RWPE2 (cell line): ENCODE data around the gene TMEM233.

Source experiments
- ATAC-seq: fragments of 200-7000 bp; cut with Tn5 transposase; 3 replicates; pipeline ENCODE4 v1.9.1; 2021; ENCODE audit warnings: low read depth
- DNase-seq: peaks from one replicate; pipeline ENCODE4 v3.0.0-alpha.2; 2020; ENCODE audit warnings: low spot score
- H3K27ac ChIP-seq: fragments of 450-650 bp; 2 replicates; pipeline ENCODE4 v1.5.1; 2017; ENCODE audit warnings: mild to moderate bottlenecking; ENCODE audit not compliant: poor library complexity, severe bottlenecking
- H3K27me3 ChIP-seq: fragments of 250-450 bp; sonication (Bioruptor Pico); 2 replicates; pipeline ENCODE4 v1.5.1; 2021; ENCODE audit warnings: mild to moderate bottlenecking, moderate library complexity; ENCODE audit not compliant: insufficient read depth, poor library complexity, severe bottlenecking
- H3K36me3 ChIP-seq: fragments of 250-450 bp; sonication (Bioruptor Pico); 2 replicates; pipeline ENCODE4 v1.5.1; 2020; ENCODE audit warnings: low read depth, mild to moderate bottlenecking, moderate library complexity
- H3K4me1 ChIP-seq: fragments of 250-450 bp; sonication (Bioruptor Pico); 2 replicates; pipeline ENCODE4 v1.5.1; 2021; ENCODE audit warnings: mild to moderate bottlenecking, moderate library complexity; ENCODE audit not compliant: insufficient read depth, poor library complexity, severe bottlenecking
- H3K4me3 ChIP-seq: fragments of 250-450 bp; sonication (Bioruptor Pico); 2 replicates; pipeline ENCODE4 v1.5.1; 2021; ENCODE audit warnings: mild to moderate bottlenecking, moderate library complexity; ENCODE audit not compliant: severe bottlenecking
- H3K9me3 ChIP-seq: fragments of 250-450 bp; sonication (Bioruptor Pico); 2 replicates; pipeline ENCODE4 v1.5.1; 2021; ENCODE audit warnings: mild to moderate bottlenecking, moderate library complexity; ENCODE audit not compliant: severe bottlenecking
- TF ChIP-seq, protein P1 (sequence below): fragments of 450-650 bp; IDR thresholded peaks from one replicate; pipeline ENCODE4 v1.5.1; 2017; ENCODE audit warnings: mild to moderate bottlenecking, moderate library complexity; ENCODE audit not compliant: poor library complexity, severe bottlenecking

The TMEM233 gene

DNA sequence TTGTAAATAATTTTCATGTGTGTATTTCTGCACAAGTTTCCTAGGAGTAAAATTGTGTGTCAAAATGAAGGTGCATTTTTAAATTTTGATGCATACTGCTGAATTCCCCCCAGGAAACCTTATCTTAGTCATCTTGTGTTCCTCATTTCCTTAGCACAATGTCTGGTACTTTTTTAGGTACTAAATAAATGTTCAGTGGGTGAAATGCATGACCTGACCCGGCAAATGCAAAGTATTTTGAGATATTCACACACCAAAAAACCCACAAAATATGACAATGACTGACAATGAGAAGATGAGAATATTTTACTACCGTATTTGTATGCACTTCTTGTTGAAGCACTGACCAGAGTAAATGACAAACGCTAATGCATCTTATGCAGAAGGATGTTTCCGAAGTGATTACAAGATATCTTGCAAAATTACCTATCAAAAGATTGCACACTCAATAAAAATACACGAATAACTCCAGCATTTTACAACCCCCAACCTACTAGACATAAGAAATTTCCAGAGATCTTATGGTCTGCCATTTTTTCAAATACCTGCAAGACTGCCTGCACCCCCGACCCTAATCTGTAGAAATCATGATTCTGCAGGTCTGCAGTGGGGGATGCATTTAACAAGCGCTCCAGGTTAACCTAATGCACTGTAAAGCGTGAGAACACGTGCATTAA is 73.5 kb downstream of the TMEM233 start:
- TF ChIP-seq, protein P1, sequence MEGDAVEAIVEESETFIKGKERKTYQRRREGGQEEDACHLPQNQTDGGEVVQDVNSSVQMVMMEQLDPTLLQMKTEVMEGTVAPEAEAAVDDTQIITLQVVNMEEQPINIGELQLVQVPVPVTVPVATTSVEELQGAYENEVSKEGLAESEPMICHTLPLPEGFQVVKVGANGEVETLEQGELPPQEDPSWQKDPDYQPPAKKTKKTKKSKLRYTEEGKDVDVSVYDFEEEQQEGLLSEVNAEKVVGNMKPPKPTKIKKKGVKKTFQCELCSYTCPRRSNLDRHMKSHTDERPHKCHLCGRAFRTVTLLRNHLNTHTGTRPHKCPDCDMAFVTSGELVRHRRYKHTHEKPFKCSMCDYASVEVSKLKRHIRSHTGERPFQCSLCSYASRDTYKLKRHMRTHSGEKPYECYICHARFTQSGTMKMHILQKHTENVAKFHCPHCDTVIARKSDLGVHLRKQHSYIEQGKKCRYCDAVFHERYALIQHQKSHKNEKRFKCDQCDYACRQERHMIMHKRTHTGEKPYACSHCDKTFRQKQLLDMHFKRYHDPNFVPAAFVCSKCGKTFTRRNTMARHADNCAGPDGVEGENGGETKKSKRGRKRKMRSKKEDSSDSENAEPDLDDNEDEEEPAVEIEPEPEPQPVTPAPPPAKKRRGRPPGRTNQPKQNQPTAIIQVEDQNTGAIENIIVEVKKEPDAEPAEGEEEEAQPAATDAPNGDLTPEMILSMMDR = no peak
- H3K27ac ChIP-seq = peak overlapping the region; percentile 90
- DNase-seq = no peak

DNA sequence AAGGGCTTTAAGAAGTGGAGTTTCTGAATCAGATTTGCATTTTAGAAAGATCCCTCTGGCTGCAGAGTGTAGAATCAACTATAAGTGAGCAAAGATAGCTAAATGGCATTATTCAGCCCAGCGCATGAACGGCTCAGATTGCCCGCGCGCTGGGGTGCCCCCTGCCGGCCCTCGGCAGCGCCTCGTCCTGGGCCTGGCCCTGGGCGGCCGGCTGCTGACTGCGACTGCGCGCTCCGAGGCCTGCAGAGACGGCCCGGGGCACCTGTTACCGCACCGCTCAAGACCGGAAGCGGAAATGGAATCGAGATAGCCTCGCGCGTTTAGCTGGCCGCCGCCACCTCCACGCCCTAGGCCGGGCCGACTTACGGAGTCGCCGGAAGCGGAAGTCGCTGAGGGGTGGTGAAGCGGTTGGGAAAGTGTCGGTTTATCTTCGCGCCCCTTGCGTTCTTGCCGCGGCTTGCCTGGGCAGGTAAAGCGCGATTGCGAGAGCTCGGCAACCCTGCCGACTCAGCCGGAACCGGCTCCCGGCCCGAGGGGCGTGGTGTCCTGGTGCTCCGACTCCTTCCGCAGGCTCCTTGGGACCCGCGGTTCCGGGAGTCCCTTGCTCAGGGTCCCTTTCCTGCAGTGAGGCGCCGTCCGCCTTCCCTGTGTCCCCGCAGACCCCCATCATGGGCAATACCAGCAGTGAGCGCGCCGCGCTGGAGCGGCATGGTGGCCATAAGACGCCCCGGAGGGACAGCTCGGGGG is 74.2 kb downstream of the TMEM233 start, which contains the start of gene PRKAB1:
PRKAB1 (plus strand) TSS at position 557 of the 747 bp plus-strand sequence; CDS start at position 669, 112 bp downstream.
- TF ChIP-seq, protein P1 = peak; percentile 97
- H3K36me3 ChIP-seq = peaks cover 25% of the 10 kb centered on the region
- no peaks in the 10 kb centered on the region for H3K27me3 ChIP-seq
- H3K27ac ChIP-seq = peak within 1 kb of the TSS; percentile 90
- no peaks in the 10 kb centered on the region for H3K9me3 ChIP-seq
- peak within 1 kb of the TSS; percentile 73 for H3K4me3 ChIP-seq
- DNase-seq (peak; percentile 98), ATAC-seq (peak; percentile 97)
- H3K4me1 ChIP-seq = peaks cover 8% of the 10 kb centered on the region

More for the DNA sequence above, 73.5 kb downstream of the TMEM233 start:
- Histone ChIP-seq H3K4me1 (peaks cover 8% of the 10 kb centered on the region), H3K27me3 (no peaks in the 10 kb centered on the region), H3K36me3 (peaks cover 18% of the 10 kb centered on the region), H3K9me3 (no peaks in the 10 kb centered on the region), H3K4me3 (peak overlapping the region; percentile 73)
- ATAC-seq = no peak

DNA sequence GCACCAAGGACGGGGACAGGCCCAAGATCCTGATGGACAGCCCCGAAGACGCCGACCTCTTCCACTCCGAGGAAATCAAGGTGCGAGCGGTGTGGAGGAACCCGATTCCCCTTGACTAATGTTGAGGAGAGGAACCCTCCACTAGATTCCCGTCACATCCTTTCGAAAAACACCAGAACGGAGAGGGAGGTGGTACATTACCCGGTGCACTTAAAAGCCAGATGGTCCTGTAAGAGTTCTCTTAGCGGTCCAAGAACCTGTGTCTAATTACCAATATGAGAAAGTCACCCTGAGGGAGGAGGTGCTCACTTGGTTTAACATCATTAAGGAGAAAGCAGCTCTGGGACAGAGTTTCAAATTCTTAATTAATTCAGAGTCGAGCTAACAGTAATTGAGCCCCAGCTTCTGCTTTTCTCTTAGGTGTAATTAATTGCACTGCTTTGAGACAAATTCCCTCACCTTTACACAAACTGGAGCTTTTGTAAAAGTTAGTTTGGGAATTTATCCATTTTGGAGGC is 74.8 kb downstream of the TMEM233 start:
- ATAC-seq (peak; percentile 9), DNase-seq (no peak)
- TF ChIP-seq, protein P1 = no peak
- peaks cover 31% of the 10 kb centered on the region for H3K36me3 ChIP-seq
- H3K9me3 ChIP-seq = no peaks in the 10 kb centered on the region
- peak overlapping the region; percentile 90 for H3K27ac ChIP-seq
- peaks cover 8% of the 10 kb centered on the region for H3K4me1 ChIP-seq
- H3K4me3 ChIP-seq = peak overlapping the region; percentile 73
- no peaks in the 10 kb centered on the region for H3K27me3 ChIP-seq

DNA sequence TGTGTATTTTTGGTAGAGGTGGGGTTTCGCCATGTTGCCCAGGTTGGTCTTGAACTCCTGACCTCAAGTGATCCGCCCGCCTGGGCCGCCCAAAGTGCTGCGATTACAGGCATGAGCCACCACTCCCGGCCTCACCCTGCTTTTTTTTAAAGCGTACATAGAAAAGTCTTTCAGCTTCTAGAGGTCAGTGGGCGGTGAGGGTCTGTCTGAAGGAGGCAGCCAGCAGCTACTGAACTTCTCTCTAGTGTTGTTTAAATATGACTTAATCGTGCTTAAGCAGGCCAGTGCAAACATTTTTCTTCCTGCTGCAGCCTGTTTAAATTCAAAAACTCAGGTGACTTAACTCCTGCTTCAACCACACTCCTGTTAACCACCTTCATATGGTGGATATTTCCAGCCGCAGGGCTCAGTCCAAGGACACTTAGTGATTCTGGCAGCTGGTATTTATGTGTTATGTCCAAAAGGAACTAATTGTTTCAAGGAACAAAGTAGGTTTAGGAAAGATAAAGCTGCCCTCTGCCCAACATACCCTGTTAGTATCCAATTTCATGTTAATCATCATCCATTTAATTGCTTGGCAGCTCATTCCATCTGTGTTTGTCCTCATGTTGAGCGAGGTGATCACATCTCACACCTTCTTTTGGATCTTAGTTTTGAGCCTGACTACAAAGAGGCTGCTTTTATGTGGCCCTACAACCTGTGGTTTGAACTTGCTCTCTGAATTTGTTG is 76.3 kb downstream of the TMEM233 start:
- H3K36me3 ChIP-seq = peaks cover 47% of the 10 kb centered on the region
- peaks cover 8% of the 10 kb centered on the region for H3K4me1 ChIP-seq
- H3K27me3 ChIP-seq = no peaks in the 10 kb centered on the region
- H3K4me3 ChIP-seq = no peak overlapping the region
- H3K9me3 ChIP-seq = no peaks in the 10 kb centered on the region
- TF ChIP-seq, protein P1 = no peak
- ATAC-seq = no peak
- peak overlapping the region; percentile 90 for H3K27ac ChIP-seq
- no peak for DNase-seq
